ENCODE data around the gene SV2B.

Gene SV2B

DNA sequence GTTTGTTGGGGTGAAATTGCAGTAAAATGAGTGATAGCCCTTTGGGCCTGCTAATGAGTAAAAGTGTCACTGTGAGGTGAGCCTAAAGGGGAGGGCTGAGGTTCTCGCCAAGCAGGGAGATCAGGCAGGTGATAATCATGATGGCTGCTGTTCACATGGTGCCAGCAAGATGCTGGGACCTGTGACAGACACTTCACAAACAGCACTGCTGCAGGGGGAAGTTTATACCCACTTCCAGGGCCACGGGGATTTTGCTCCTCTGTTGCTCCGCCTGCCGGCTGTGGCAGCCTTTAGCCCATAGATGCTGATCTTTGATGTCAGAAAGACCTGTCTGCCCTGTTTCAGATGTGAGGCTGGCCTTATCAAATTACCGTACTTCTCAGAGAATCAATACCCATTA is 96.7 kb downstream of the SV2B start:
- DNase-seq: no peak

DNA sequence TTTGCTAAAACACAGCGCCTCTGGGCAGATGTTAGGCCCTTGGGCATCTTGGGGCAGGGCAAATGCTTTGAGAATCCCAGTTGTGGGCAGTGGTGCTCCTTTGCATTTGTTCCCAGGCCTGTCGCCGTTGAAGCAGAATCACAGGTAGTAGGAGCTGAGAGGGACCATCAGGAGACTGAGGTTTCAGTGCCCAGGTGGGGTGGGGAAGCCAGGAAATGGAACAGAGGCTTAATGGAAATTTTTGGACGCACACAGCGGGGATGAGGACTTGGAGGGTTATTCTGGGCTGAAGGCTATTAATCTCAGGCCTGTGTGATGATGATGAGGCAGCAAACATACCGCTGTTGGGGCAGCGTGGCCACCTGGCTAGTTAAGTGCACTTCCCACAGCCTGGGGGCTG is 99.5 kb downstream of the SV2B start:
- no peak for DNase-seq

DNA sequence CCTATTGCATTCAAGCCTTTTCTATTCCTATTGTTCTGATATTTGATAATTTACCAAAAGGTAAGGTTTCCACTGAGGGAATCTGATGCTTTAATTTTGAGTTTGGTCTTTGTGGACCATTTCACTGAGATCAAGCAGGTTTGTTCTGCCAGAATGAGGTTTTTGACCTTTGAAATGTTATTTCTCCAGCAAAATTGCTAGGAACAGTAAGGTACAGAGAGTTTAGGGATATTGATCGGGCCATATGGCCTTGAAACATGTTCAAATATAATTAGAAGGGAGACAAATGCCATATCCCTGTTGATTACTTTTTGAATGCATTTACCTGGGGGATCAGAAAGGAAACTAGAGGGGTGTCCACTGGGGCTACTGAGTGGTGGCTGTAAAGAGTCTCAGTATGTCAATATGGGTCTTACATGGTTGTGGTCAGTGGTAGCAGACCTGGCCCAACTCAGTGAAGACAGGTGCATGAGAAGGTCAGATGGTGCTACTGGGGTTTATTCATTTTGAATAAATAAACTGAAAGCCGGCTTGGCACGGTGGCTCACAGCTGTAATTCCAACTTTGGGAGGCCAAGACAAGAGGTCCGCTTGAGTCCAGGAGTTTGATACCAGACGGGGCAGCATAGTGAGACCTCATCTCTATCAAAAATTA is 100.2 kb downstream of the SV2B start:
- no peak for DNase-seq

DNA sequence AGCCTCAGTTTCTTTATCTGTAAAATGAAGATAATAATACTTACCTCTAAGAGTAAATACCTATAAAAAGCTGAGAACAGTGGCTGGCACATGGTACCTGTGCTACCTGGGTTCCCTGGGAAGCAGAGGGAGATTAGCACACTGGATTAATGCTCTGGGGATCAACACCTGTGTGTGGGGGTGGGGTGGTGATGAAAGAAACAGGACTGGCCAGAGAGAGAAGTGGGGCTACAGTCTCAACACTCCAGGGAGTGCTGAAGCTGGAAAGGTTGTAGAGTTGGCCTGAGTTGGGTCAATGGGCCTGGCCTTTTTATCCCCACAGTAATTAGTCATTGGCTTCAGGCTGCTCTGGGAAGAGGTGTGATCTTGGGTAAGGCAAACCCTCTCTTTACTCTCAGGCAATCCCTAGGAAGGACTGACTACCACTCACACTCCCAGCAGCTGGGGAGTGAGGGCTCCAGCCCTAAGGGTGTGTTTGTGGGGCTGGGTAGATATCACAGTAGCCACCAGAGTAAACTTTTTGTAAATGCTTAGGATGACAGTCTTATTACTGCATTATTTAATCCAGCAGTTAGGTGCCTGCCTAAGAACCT is 102.5 kb downstream of the SV2B start:
- no peak for DNase-seq

DNA sequence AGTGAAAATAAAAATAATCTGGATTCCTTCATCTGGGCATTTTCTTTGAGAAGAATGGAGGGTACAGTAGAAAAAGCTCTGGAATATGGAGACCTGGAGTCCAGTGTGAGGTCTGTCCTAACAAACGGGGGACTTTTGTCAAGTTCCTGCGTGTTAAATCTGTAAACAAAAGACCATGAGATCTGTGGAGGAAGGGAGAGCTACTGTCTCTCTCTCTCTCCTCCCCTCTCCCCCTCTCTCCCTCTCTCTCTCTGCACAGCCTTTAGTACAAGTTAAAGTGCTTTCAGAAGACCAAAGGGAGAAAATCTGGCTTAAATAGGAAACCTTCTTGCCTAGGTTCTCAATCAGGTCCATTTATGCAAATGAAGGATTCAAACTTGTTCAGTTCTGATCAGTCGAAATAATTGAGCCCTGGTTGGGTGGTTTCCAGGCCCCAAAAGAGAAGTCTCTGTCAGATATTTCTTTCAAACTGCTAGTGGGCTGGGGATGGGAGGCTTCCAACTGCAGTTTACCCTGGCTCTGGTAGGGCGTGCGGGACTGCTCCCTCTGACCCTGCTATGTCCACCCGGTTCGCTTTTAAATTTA is 103.7 kb downstream of the SV2B start:
- DNase-seq: no peak

DNA sequence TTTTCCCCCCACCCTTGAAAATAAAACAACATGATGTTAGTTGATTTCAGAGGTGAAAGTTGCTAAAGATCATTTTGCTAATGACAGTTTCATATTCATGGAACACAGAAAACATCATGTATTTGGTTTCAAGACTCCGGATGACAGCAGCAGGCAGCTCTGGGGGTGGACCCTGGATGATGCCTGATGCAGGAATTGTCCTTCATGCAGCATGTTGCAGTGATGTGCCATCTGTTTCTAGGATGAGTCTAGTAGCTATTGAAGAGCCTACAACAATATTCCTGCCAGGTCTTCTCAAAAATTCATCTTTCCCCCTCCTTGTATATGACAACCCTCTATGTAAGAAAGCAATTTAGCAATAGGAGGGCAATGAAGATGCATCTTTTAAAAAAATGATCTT is 108.3 kb downstream of the SV2B start:
- DNase-seq: no peak

DNA sequence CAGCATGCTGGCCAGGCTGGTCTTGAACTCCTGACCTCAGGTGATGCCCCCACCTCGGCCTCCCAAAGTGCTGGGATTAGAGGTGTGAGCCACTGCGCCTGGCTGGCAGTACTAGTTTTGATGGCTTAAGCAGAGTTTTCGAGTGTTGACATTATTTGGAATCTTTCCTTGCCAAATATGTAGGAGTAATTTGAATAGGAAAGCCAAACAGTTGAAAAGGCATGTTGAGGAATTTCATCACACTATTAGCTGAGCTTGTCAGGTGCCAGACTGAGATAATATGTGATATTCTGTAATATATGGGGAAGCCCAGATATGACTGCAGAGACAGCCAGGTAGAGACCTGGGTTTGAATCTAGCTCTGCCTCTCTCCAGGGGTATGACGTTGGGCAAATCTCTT is 109.3 kb downstream of the SV2B start:
- no peak for DNase-seq

DNA sequence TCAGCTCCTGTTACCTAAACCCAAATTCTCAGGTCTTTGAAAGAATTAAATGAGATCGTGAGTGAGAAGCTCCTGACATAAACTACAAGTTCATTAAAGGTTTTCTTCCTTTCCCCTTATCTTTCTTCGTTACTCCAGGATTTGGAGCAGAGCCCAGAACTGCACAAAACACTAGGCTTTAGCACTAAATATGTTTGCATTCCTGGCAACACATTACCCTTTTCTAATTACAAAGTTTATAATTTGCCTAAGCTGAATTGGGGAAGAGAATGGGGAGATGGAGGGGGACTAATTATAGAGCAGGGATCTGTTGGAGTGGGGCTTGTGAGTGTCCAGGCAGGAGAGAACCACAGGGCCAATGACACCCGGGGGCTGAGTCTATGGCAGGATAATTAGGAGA is 109.7 kb downstream of the SV2B start:
- no peak for DNase-seq

DNA sequence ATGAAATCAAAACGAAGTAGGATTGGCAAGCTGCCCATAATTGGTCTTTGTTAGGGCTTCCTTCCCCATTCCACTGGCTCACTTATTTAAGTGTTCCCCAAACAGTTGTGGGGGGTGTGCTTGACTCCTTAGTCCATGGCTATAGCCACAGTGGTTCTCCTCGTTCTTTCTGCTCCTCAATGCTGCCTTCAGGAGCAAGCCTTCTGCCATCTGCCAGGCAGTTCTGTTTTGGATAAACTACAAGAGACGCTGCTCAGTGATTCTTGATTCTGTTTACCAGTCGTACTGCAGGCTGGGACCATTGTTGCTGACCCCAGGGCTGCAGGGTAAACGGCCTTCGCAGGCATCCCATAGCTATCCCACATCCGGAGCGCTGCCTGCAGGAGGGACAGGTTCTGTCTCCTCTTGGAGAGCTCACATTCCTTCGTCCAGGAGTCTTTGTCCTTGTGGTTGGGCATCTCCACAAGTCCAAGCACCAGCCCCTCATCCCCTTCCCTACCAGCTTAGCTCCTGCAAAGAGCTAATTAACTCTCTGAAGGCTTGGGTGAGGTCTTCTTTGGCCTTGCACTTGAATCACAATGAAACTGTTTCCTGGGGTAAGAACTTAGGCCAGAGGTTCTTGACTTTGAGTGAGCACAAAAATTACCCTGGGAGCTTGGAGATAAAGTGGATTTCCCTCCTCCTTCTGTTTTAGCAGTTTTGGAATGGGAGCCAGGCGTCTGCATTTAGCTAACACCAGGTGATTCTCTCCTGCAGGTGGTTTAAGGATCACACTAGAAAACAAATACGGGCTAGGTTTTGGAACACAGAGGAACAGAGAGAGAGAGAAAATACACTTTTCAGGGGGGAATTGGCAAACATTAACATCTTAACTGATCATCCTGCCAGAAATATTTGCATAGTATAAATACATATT is 114.9 kb downstream of the SV2B start:
- DNase-seq: no peak

DNA sequence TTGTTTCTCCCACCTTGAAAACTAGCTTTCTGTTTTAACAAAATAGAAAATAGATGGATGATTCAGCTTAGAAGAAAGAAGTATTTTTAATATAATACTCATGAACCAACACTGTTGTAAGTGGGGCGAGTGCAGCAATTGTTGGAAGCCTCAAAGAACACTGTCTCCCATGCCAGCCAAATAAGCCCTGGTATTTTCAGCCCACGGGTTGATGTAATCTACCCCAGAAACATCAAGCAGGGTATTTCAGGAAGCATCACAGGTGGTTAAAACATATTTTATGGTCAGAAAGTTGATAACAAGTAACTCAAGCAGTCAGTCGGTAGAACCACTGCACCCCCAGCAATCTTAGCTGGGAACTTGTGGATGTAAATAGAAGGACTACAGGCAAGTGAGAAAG is 115.9 kb downstream of the SV2B start:
- DNase-seq: no peak

DNA sequence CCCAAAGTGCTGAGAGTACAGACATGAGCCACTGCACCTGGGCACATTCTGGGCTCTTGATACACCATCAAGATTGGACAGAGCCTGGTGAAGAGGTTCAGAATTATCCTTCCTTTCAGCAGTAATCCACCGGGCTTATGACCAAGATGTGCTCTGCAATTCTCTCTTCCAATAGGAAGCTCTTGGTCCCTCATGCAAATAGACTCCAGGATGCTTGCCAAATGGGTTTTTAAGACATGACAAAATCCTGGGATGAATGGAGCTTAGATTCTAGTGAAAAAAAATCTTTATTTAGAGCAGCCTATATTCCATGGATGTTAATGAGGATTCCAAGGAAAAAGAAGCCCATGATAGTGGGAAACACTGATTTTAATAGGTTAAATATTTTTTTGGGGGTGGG is 119.1 kb downstream of the SV2B start:
- no peak for DNase-seq

DNA sequence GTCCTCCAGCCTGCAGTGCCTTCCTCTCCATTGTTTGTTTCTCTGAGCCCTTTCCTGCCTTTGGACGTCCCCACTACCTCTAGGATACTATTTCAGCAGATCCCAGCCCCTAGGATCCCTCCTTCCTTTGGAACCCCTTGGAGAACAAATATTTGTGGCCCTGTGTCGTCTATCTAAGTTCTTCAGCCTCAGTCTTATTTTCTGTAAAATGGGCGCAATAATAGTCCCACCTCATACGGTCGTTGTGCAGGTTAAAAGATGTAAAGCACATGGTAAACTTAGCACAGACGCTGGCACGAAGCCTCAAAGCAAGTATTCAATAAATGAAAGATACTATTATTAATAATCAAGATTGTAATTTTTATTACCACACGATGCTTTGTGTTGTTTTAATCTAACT is 122.0 kb downstream of the SV2B start:
- no peak for DNase-seq

DNA sequence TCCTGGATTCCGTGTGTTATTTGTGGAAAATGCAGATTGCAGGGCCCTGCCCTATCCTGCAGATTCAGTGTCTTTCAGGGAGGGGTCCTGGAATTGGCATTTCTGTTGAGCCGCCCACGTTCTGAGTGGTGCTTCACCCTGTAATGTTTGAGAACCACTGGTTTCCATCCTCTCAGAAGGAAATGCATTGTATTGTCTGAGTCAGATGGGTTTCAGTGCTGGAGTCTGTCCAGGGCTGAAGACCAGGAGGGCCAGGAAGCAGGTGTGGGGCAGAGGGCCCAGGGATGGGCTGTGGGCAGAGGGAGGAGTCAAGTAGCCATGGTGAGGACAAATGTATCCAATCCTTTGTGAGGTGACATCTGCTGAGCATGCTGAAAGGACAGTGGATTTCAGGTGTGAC is 123.8 kb downstream of the SV2B start:
- DNase-seq: no peak

DNA sequence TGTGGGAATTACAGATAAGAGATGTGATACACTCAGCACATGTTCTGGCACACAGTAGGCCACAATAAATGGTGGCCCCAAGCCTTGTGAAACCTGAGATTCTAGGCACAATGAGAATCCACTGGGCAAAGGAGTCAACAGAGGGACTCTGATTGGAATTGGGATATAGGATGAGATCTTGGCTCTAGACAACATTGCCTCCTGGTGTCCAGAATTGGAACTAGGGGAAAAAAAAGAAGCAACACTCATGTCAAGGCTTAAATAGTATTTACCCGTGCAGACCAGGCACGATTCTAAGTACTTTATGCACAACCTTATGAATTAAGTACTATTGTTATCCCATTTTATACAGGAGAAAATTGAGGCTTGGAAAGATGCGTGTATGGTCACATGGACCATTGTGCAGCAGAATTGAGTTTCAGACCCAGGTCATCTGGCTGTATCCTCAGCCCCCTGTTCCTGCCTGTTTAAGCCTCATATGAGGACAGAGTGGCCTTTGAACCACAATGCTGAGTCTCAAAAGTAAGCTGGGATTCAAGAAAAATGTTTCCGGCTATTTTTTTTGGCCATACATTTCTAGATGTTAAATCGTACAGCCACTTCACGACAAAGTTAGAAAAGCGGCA is 124.8 kb downstream of the SV2B start:
- DNase-seq: no peak

DNA sequence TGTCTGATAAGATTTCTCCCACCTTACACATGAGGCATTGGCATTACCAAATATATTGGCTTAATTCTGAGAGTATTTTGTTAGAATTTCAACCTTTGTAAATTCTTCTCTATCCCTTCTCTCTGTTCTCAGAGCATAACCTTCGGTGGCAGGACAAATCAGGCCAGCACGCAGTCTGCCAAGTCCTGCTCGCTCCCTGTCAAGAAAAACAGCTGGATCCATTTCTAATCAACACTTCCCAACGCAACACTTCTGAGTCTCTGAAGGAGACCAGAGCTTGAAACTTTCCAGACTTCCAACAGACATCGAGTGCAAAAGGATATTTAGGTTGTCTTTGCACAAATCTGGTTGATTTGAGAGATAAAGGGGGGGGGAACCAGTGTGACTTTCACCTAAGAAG is 125.7 kb downstream of the SV2B start:
- no peak for DNase-seq

DNA sequence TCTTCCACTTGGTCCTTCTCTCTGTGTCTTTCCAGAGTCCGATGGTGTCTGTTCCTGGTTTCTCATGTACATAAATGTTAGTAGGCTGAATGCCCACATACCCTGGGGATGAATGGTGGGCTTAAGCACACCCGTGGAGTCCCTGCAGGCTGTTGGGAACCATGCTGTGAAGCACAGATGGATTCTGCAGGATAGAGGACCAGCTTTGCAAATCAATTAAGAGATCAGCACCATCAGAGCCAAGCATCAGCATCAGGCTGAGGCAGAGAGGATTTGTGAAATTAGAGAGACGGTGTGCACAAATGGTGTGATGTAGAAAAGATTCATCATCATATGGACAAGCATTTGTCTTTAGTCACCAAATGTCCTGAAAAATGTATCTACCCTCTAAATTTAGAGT is 127.1 kb downstream of the SV2B start:
- no peak for DNase-seq

DNA sequence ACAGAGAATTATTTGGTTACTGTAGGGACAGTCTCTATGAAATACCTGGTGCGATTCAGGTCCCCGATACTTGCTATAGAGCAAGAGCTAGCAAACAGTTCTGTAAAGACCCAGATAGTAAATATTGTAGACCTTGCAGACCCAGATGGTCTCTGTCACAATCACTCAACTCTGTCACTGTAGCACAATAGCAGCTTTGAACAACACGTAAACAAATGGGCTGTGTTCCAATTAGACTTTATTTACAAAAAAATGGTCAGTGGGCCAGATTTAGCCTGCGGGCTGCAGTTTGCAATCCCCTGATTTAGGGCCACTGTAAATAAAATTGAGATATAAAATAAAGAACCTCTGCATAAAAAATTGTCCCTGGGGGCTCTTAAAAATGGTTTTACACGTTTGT is 127.7 kb downstream of the SV2B start:
- no peak for DNase-seq

DNA sequence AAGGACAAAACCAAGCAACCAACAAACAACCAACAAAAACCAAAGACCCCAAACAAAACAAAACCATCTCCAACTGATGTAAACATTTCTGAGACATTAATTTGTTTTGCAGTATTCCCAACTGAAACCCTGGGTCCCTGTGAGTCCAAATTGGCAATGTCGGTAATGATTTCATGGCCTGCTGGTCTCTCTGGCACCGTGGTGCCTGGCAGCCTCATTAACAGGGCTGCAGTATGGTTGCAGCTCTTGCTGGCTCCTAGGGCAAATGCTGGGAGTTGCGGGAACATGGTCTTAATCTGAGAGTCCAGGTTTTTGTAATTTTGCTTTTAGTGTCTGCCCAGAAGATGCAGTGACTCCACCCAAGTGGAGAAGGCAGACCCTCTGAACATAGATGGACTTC is 128.3 kb downstream of the SV2B start:
- DNase-seq: no peak

DNA sequence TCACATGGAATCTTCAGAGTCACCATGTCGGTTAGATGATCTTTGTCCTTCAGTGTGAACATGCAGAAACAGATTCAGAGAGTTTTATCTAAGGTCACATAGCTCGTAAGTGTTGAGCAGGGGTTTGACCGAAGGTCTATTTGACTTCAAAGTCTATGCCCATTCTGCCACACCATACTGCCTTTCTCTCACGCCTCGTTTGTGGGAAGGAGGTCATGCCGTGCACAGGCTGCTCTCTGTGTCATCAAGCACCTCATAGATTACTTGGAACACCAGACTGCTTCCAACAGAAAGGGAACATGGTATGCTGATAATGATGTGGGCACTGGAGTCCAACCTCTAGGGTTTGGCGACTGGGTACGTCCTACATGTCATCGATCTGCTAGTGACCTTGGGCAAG is 128.8 kb downstream of the SV2B start:
- DNase-seq: no peak

DNA sequence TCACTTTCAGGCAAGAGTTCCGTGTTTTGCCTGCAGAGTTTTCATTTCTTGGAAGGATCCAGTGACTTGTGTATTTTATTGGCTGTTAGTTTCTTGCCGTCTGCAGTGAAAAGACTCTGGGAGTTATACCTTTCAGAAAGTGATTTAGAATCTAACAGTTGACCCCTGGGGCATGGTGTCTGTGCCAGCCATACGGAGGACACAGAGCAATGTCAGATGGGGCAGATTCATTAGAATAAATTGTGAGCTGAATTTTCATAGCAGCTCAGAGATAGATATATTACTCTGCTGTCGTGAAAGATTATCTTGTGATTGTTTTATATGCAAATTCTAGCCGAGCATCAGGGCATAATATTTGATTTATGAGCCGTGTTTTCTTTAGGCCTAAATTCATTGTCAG is 131.6 kb downstream of the SV2B start:
- no peak for DNase-seq

DNA sequence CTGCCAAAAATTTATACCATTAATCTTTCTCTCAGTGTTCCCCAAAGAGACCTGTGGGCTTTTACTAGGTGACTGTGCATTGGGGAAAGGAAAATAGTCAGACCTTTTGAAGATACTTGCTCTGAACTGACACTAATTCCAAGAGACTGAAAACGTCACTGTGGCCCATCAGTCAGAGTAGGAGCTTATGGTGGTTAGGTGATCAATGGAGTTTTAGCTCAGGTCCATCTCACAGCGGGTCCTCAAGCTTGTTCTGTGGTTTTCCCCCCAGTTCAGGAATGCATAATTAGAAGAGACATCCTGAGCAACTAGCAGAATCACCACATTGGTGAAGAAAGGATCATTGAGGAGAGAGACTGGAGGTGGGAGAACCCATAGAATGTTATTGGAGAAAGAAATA is 134.7 kb downstream of the SV2B start:
- no peak for DNase-seq

DNA sequence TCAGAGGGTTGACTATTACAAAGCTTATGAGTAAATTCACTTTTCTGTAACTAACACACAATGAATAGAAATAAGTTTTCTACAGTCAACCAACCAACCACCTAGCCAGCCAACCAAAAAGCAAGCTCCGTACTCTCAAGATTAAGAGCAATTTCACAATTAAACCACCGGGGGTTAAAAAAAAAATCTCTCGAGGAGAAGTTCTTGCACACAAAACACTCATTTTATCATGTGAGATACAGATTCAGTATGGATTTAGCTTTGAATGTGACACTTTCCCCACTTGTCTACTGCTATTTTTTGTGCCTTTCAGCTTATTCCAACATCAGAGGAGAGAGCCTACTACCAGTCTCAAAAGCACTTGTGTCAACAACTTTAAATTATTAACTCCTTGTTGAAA is 135.3 kb downstream of the SV2B start:
- no peak for DNase-seq

DNA sequence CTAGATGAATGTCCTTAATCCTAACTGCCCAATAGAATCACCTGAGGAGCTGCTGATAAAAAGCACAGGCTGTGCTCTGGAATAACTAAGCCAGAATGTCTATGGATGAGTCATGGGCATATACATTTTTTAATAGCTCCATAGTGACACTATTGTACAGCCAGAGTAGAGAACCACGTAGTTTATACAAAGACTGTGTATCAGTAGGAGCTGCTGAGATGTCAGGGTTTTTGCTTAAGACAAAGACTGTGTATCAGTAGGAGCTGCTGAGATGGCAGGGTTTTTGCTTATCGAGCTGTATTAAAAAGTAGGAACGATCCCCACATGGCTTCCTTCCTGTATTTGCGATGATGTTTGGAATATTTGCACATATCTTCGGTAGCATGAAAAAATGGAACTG is 137.4 kb downstream of the SV2B start:
- DNase-seq: no peak

All from CD4-positive, alpha-beta T cell treated with Interleukin-15 for 1 hour (primary cell).